GM19324 (cell line): Measurements from ENCODE around the gene SLC16A4.
A peak's percentile ranks its signal among the peaks of the same experiment; 100 is the strongest.

ENCODE experiments used
- ATAC-seq: cut with Tn5 transposase; IDR thresholded peaks from one replicate; pipeline ENCODE4 v1.9.1; 2021; ENCODE audit warnings: mild to moderate bottlenecking, moderate library complexity; ENCODE audit not compliant: unreplicated experiment, low FRiP score

SLC16A4 gene

GRCh38 chr1:110370827-110371226 lies 20.0 kb downstream of the SLC16A4 start:
- no peak for ATAC-seq

- ATAC-seq, result no peak
Measured at GRCh38 chr1:110364221-110364620, 26.6 kb downstream of the SLC16A4 start.

GRCh38 chr1:110361856-110362255 lies 29.0 kb downstream of the SLC16A4 start:
- ATAC-seq, result no peak

- no peak for ATAC-seq
Measured at GRCh38 chr1:110360431-110360830, 30.4 kb downstream of the SLC16A4 start.

- ATAC-seq, result no peak
Measured at GRCh38 chr1:110356379-110356778, 34.4 kb downstream of the SLC16A4 start.

GRCh38 chr1:110355321-110355720 lies 35.5 kb downstream of the SLC16A4 start:
- no peak for ATAC-seq

- no peak for ATAC-seq
Measured at GRCh38 chr1:110350360-110350759, 40.5 kb downstream of the SLC16A4 start.

- ATAC-seq, result no peak
Measured at GRCh38 chr1:110348771-110349170, 42.1 kb downstream of the SLC16A4 start.

GRCh38 chr1:110348050-110348449 lies 42.8 kb downstream of the SLC16A4 start:
- no peak for ATAC-seq

- no peak for ATAC-seq
Measured at GRCh38 chr1:110347182-110347893, 43.5 kb downstream of the SLC16A4 start.

GRCh38 chr1:110346690-110347089 lies 44.1 kb downstream of the SLC16A4 start:
- no peak for ATAC-seq

GRCh38 chr1:110345480-110345879 lies 45.3 kb downstream of the SLC16A4 start:
- no peak for ATAC-seq

GRCh38 chr1:110344152-110344551 lies 46.7 kb downstream of the SLC16A4 start:
- ATAC-seq, result no peak

GRCh38 chr1:110343249-110343648 lies 47.6 kb downstream of the SLC16A4 start:
- no peak for ATAC-seq

- no peak for ATAC-seq
Measured at GRCh38 chr1:110341872-110342331, 48.9 kb downstream of the SLC16A4 start.

- ATAC-seq, result no peak
Measured at GRCh38 chr1:110341146-110341871, 49.5 kb downstream of the SLC16A4 start.

- no peak for ATAC-seq
Measured at GRCh38 chr1:110340207-110340468, 50.7 kb downstream of the SLC16A4 start.

GRCh38 chr1:110339407-110340206 lies 51.2 kb downstream of the SLC16A4 start:
- peak; percentile 1 for ATAC-seq

GRCh38 chr1:110338886-110339406 lies 51.9 kb downstream of the SLC16A4 start, which contains the start of gene RBM15:
TSS of gene RBM15 (plus strand) at chr1:110339377. CDS start at chr1:110339406, 29 bp downstream.
- peak; percentile 77 for ATAC-seq

- ATAC-seq, result peak; percentile 69
Measured at GRCh38 chr1:110338309-110338885, 52.4 kb downstream of the SLC16A4 start.
